Smooth muscle cell (in vitro differentiated cells): ENCODE measurements around the gene ADAMTS9. TPM values are rescaled to one million over a fixed set of nuclear protein-coding genes. Genes with fewer than 3 reads are reported as not detected.

Experiments used
- DNase-seq: peaks from one replicate; lab custom pipeline; 2025; ENCODE audit not compliant: unreplicated experiment; lab: John Stamatoyannopoulos, UW
- H2AFZ ChIP-seq: fragments of 200-600 bp; sonication (generic); 2 replicates; pipeline ENCODE4 v1.6.0; 2016; ENCODE audit warnings: antibody characterized with exemption, low read depth, mild to moderate bottlenecking
- H3F3A ChIP-seq: fragments of 200-600 bp; sonication (generic); 2 replicates; pipeline ENCODE4 v1.6.0; 2017; ENCODE audit warnings: antibody characterized with exemption, low read depth
- H3K27ac ChIP-seq: fragments of 200-600 bp; sonication (generic); 2 replicates; pipeline ENCODE4 v1.5.1; 2016; ENCODE audit warnings: low read depth, mild to moderate bottlenecking
- H3K27me3 ChIP-seq: fragments of 200-600 bp; sonication (generic); 2 replicates; pipeline ENCODE4 v1.6.1; 2016; ENCODE audit warnings: low read depth, mild to moderate bottlenecking
- H3K36me3 ChIP-seq: fragments of 200-600 bp; sonication (generic); 2 replicates; pipeline ENCODE4 v1.5.1; 2016; ENCODE audit warnings: low read depth
- H3K4me1 ChIP-seq: fragments of 200-600 bp; sonication (generic); 2 replicates; pipeline ENCODE4 v1.5.1; 2016; ENCODE audit warnings: low read depth
- H3K4me2 ChIP-seq: fragments of 200-600 bp; sonication (generic); 2 replicates; pipeline ENCODE4 v1.6.0; 2016; ENCODE audit warnings: mild to moderate bottlenecking
- H3K4me3 ChIP-seq: fragments of 200-600 bp; sonication (generic); 2 replicates; pipeline ENCODE4 v1.5.1; 2016; ENCODE audit warnings: mild to moderate bottlenecking
- H3K79me2 ChIP-seq: fragments of 200-600 bp; sonication (generic); 2 replicates; pipeline ENCODE4 v1.6.0; 2016; ENCODE audit warnings: low read depth, mild to moderate bottlenecking
- H3K9ac ChIP-seq: fragments of 200-600 bp; sonication (generic); 2 replicates; pipeline ENCODE4 v1.6.0; 2016; ENCODE audit warnings: low read depth
- H3K9me3 ChIP-seq: fragments of 200-600 bp; sonication (generic); replicated peaks from 2 replicates; pipeline ENCODE4 v1.5.1; 2016; ENCODE audit warnings: low read depth
- H4K20me1 ChIP-seq: fragments of 200-600 bp; sonication (generic); 2 replicates; pipeline ENCODE4 v1.6.0; 2016; ENCODE audit warnings: low read depth
- WGBS: methylation state at CpG from one replicate; pipeline ENCODE4 v1.1.7; 2016; ENCODE audit warnings: low lambda C conversion rate; 5-methylcytosine and 5-hydroxymethylcytosine counted together
- polyA plus RNA-seq: library from polyadenylated mRNA; unstranded; fragments of >200 nt; fragmentation: Nextera tagmentation; extraction: Ambion mirVana; gene quantifications from 2 replicates; pipeline ENCODE4 v1.2.1, GENCODE V29; 2016
- total RNA-seq: library from RNA; depleted of rRNA; stranded (reverse); fragments of >200 nt; gene quantifications from 2 replicates; pipeline ENCODE4 v1.2.3, GENCODE V29; 2014
- TF ChIP-seq, protein P1 (sequence below): fragments of 200-600 bp; sonication (generic); IDR thresholded peaks from 2 replicates; pipeline ENCODE4 v1.5.1; 2017; ENCODE audit warnings: borderline replicate concordance, mild to moderate bottlenecking, antibody characterized with exemption; ENCODE audit not compliant: insufficient read depth, poor library complexity, severe bottlenecking

ADAMTS9 gene
- total and polyA plus RNA-seq, 2 experiments from 2014 or later = 18.7 to 66.6 TPM

- Histone ChIP-seq H3K4me2 (no peak overlapping the region), H3K36me3 (no peaks in the 10 kb centered on the region), H3K27ac (no peak overlapping the region), H3K27me3 (no peaks in the 10 kb centered on the region), H4K20me1 (no peaks in the 10 kb centered on the region), H3K4me1 (peaks cover 27% of the 10 kb centered on the region), H2AFZ (no peak overlapping the region), H3K9me3 (no peaks in the 10 kb centered on the region), H3F3A (peaks cover 7% of the 10 kb centered on the region), H3K4me3 (no peak overlapping the region), H3K9ac (no peak overlapping the region), H3K79me2 (no peaks in the 10 kb centered on the region)
- no peak for DNase-seq
- 83% methylated on average over 7 of the region's 7 CpGs for WGBS
- TF ChIP-seq, protein P1, sequence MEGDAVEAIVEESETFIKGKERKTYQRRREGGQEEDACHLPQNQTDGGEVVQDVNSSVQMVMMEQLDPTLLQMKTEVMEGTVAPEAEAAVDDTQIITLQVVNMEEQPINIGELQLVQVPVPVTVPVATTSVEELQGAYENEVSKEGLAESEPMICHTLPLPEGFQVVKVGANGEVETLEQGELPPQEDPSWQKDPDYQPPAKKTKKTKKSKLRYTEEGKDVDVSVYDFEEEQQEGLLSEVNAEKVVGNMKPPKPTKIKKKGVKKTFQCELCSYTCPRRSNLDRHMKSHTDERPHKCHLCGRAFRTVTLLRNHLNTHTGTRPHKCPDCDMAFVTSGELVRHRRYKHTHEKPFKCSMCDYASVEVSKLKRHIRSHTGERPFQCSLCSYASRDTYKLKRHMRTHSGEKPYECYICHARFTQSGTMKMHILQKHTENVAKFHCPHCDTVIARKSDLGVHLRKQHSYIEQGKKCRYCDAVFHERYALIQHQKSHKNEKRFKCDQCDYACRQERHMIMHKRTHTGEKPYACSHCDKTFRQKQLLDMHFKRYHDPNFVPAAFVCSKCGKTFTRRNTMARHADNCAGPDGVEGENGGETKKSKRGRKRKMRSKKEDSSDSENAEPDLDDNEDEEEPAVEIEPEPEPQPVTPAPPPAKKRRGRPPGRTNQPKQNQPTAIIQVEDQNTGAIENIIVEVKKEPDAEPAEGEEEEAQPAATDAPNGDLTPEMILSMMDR = no peak
These were observed 40.0 kb downstream of the ADAMTS9 start for GRCh38 chr3:64647825-64648224.

GRCh38 chr3:64645243-64645642 lies 42.6 kb downstream of the ADAMTS9 start:
- no peak overlapping the region for H3K9ac ChIP-seq
- H3K9me3 ChIP-seq = no peaks in the 10 kb centered on the region
- H4K20me1 ChIP-seq = no peaks in the 10 kb centered on the region
- H3K79me2 ChIP-seq = no peaks in the 10 kb centered on the region
- no peaks in the 10 kb centered on the region for H3K36me3 ChIP-seq
- no peak overlapping the region for H3K4me3 ChIP-seq
- TF ChIP-seq, protein P1 = no peak
- no peak overlapping the region for H2AFZ ChIP-seq
- no peaks in the 10 kb centered on the region for H3K27me3 ChIP-seq
- H3F3A ChIP-seq = no peaks in the 10 kb centered on the region
- H3K4me1 ChIP-seq = peaks cover 10% of the 10 kb centered on the region
- DNase-seq = no peak
- H3K27ac ChIP-seq = no peak overlapping the region
- no peak overlapping the region for H3K4me2 ChIP-seq

DNA sequence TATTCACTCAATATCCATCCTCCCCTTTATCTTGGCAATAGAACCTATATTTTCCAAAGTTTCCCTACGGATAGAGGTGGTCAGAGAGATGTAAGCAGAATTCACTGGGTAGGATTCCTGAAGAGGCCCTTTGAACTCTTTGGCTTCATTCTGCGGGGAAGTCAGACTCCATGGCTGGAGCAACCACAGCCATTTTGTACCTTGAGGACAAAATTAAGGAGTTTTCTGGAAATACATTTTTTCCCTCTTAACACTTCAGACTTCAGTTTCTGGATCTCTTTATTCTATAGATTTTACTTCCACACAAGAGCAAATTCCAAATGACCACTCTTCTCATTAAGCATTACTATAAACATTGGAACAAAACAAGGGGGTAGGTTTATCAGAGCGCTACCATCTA lies 43.3 kb downstream of the ADAMTS9 start:
- Histone ChIP-seq H3K79me2 (no peaks in the 10 kb centered on the region), H3K27ac (no peak overlapping the region), H3K4me3 (no peak overlapping the region), H3K9ac (no peak overlapping the region), H4K20me1 (no peaks in the 10 kb centered on the region), H3K4me2 (no peak overlapping the region), H3K36me3 (no peaks in the 10 kb centered on the region), H3K9me3 (no peaks in the 10 kb centered on the region), H2AFZ (no peak overlapping the region), H3K4me1 (peaks cover 14% of the 10 kb centered on the region), H3K27me3 (no peaks in the 10 kb centered on the region), H3F3A (no peaks in the 10 kb centered on the region)
- no peak for DNase-seq
- TF ChIP-seq, protein P1 = no peak
- WGBS = 92% methylated on average over 3 of the region's 3 CpGs

DNA sequence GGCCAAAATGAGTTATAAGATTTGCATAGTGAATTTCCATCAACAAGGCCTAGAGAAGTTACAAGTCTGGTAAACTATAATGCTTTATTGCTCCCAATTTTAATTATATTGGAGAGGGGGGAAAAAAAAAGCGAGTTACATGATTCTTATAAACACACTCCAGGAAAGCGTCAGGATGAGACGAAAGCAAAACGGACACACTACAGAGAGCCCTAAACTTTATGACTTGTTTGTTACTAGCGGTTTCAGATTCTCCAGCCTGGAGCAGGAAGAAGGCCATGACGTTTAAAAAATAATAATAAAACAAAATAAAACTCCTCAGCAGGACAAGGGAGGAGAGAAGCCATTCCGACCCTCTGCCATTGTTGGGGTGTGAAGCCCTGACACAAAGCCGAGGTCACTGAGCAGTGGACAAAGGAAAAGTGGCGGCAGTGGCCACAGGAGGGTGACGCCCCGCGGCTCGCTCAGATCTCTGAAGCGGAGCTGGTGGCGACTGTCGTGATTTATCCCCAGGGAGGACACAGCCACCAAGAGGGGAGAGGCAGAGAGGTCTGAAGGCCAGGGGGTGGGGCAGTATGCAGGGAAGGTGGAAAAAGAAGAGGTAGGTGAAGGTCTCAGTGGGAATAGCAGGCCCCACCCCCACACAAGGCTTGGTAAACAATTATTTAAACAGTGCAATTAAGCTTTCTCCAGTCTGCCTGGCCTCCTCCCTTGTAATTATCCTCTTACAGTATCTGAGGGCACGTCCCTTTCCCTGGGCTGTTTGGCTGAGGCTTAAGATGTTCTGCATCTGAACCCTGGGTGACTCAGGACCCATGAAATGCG lies 45.3 kb downstream of the ADAMTS9 start:
- no peak overlapping the region for H2AFZ ChIP-seq
- H3K4me1 ChIP-seq = peaks cover 30% of the 10 kb centered on the region
- H4K20me1 ChIP-seq = no peaks in the 10 kb centered on the region
- H3K4me3 ChIP-seq = no peak overlapping the region
- TF ChIP-seq, protein P1 = no peak
- H3K4me2 ChIP-seq = no peak overlapping the region
- no peaks in the 10 kb centered on the region for H3K9me3 ChIP-seq
- no peaks in the 10 kb centered on the region for H3K27me3 ChIP-seq
- H3K27ac ChIP-seq = no peak overlapping the region
- no peaks in the 10 kb centered on the region for H3K36me3 ChIP-seq
- no peaks in the 10 kb centered on the region for H3F3A ChIP-seq
- no peaks in the 10 kb centered on the region for H3K79me2 ChIP-seq
- DNase-seq = no peak
- H3K9ac ChIP-seq = no peak overlapping the region
- 68% methylated on average over 18 of the region's 18 CpGs for WGBS
